Smooth muscle cell of the brain vasculature (primary cell): ENCODE results near the gene KDM3A.

Experiments used
- DNase-seq: peaks from one replicate; pipeline ENCODE4 v3.0.0-alpha.2; 2012; ENCODE audit warnings: low read depth, low spot score

The KDM3A gene

DNA sequence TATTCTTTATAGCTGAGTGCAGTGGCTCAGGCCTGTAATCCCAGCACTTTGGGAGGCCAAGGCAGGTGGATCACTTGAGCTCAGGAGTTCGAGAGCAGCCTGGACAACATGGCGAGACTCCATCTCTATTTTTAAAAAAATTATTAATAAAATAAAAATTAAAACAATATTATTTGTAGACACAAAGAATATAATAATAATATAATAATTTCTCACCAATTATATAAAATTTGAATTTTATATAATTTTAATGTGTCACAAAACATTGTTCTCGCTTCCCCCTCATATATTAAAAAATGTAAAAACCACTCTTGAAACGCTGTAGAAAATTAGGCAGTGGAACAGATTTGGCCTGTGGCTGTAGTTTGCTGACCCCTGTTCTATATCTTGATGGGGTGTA lies 5.6 kb upstream of the KDM3A start:
- no peak for DNase-seq

DNA sequence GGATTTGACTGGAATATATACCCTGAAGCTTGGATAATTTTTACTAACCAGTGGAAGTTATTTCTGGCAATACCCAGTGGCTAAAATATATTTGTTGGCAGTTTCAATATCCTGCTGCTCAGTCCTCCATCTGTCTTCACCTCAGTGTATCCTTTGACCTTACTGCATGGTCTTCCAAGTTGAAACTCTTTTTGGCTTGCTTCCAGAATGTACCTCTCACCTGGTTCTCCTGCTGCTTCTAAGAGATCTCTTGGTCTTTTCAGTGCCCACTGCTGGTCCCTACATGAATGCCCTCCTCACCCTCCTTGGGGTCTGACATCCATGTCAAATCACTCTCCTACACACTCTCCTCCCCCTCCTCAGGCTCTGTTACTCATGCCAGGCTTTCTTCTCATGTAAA lies 4.8 kb upstream of the KDM3A start:
- no peak for DNase-seq

DNA sequence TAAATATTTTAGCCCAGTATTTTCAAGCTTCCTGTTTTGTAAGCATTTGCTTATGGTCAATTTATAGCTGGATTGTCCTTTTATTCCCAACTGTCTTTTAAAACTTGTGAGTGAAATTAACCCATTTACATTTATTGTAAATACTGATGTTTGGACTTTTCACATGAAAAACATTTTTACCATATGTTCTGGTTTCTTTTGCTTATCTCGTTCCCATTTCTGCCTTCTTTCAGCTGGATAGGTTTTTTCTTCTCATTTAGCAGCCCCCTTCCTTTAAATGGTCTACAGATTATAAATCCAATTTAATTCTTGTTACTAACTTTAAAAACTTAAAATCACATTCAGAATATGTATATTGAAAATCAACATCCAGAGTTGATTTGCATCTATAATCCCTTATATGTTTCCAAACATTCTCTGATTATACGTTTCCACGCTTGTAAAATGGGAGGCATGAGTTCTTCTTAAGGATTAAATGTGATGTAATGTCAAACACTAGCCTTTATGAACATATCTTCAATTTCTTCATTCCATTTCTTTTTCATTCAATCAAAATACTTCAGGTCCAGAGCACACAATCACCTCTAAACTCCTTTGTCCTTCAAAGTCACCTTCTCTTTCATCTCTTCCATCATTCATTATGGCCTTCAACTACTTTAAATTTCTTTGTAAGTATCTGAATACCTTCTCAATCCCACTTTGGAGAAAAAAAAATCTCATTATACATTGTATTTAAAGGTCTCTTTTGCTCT lies 1.1 kb upstream of the KDM3A start:
- DNase-seq: no peak

DNA sequence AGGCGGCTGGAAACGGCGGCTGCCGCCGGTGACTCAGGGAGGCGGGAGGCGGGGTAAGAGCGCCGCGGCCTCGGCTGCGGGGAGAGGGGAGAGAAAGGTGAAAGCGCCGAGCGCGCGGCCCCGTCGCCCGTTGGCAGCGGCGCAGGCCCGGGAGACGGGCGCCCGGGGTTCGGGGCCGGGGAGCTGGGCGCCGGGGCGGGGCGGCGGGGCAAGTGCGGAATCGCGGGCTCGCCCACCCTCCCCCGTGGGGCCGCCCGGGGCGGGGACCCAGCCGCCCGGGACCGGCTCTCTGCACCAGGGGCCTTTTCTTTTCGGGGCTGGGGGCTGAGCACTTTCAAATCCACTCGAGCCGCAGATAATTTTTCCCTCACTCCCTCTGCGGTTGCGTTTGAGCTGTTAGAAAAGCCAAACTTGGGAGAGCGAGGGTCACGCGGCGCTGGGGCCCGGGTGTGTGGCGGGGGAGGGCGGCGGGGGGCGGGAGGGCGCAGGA lies 266 bp downstream of the KDM3A start:
- DNase-seq: no peak

DNA sequence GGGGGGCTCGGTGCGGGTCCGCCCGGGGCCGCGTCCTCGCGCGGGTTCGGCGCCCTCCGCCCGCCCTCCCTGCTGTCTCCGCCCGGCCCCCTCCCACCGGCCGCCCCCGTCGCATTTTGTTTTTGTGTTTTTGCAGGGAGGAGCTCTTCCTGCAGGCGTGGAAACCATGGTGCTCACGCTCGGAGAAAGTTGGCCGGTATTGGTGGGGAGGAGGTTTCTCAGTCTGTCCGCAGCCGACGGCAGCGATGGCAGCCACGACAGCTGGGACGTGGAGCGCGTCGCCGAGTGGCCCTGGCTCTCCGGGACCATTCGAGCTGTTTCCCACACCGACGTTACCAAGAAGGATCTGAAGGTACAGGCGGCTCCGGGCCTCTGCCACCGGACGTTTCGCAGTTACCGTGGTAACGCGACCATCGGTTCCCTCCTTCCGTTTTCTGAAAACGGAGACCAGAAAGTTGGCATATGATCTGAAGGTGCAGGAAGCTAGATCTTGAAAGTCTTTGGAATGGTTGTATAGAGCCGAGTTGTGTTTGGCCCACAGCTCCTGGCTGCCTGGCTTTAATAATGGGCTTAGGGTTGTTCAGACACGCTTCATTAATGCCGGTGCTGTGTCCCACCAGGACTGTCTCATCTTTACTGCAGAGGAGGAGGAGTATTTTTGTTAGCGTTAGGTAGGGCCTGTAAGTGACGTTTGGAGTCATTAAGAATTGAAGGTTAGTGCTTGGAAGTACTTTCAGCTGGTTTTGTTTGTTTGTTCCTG lies 891 bp downstream of the KDM3A start:
- no peak for DNase-seq

DNA sequence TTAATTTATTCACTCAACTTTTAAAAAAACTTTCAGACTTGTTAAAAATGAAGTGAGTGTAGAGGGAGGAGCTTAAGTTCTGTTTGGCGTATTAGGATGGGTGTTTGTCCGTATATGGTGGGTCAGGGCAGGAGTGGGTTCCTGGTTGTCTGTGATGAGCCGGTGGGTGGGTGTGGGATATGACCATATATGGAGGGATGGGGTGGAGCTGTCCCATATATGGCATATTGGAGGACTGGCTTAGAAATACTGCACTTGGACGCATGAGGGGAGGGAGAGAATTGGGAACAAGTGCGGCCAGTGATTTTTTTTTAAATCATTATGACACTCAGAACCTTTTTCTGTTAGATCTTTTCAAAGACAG lies 1.5 kb downstream of the KDM3A start:
- peak; percentile 59 for DNase-seq

DNA sequence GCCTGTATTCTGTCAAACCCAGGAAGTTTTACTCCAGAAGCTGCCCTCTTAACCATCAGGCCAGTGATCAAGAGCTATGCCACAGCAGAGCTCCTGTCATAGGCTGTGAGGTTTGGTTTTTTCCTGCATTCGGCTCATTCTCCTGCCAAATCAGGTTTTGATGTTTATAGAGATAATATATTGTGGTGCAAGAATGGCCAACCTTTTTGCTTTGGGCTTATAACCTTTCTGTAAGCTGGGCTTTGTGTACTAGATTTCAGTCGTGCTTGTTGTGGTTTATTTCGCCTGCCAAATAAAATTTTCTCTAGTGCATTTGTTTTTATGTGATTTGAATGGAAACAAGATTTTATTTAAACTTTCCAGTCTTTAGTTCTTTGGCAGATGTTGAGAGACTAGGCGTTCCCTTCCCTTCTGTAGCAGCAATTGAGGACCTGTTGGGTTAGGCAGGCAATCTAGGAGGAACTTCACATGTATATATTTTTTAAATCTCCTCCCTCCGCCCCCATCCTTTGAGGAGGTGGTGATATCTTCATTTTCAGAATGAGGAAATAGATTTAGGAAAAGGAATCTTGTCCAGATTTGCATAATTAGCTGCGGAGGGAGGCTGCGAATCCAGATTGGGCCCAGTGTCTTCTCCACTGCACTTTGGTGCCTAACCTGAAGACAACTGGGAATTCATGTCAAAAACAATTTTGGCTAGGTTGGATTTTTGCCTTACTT lies 2.6 kb downstream of the KDM3A start:
- DNase-seq: no peak

DNA sequence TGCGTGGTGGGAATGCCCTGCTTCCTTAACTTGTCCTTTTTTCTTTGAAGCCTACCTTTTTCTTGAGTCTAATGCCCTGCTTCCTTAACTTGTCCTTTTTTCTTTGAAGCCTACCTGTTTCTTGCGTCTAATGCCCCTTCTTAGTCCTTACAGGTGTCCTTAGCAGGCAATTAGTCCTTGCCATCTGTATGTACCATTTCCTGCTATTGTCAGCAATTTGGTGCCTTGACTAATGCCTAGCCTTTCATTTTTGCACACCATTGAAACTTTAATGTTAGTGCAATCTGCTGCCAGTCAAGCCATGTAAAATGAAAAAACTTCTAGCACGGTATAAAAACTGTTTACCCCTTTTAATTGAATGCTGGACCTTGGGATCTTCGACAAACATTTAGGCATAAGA lies 4.3 kb downstream of the KDM3A start:
- no peak for DNase-seq

DNA sequence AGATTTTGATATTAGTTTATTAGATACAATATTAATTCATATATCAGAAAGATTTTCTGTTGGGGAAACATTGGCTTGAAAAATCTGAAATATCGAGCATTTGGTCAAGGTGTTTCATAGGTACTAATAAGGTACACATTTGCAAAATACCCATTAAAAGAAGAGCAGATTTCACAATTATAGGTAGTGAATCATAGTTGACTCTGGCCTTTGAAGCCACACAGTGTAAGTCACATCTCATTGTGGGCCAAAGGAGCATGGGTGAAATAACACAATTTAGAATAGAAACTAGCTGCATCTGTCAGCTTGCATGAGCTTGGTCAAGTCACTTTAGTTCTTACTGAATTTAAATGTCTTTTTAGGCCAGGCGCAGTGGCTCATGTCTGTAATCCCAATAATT lies 4.9 kb downstream of the KDM3A start:
- no peak for DNase-seq

DNA sequence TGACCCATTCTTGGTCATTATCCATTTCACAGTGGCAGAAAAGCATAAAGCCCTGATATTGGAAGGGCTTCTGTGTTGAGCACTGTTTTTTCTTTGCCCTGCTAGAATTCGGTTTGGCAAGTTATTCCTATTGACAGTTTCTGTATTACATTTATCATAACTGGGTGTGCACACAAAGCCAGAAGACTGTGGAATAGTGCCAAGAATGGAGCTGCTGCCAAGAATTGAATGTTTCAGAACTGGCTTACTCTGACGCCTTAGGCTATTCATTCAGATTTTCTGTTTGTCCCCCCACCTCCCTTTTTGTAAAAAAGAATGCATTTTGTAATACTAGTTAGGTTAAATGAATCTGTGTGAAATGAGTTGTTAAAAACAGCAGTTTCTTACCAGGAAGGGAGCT lies 12.7 kb downstream of the KDM3A start:
- DNase-seq: no peak

DNA sequence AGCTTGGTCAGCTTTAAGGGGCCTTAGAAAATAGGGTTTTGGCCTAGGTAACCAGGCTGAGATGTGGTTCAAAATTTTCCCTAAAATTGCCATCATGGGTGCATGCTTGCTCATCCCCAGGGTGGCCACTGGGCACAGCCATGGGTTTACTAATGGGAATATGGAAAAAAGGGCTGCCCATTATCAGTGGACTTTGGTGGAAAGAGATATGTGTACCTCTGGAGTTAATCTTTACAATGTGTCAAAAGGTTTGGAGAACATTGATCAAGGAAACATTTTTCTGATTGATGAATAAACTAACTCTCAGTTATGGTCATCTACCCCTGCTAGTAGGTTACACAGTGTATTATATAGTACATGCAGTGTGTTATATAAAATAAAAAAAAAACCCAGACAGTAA lies 13.1 kb downstream of the KDM3A start:
- DNase-seq: no peak

DNA sequence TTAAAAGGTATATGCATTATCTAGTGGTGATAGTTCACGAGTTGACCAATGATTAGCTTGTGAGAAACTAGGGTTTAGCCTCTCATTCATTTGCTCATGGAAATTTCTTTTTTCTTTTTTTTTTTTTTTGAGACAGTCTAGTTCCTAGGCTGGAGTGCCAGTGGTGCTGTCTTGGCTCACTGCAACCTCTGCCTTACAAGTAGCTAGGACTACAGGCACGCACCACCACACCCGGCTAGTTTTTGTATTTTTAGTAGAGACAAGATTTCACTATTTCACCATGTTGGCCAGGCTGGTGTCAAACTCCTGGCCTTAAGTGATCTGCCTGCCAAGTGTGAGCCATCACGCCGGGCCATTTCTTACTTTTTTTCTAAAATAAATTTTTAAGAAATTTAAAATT lies 14.0 kb downstream of the KDM3A start:
- no peak for DNase-seq

DNA sequence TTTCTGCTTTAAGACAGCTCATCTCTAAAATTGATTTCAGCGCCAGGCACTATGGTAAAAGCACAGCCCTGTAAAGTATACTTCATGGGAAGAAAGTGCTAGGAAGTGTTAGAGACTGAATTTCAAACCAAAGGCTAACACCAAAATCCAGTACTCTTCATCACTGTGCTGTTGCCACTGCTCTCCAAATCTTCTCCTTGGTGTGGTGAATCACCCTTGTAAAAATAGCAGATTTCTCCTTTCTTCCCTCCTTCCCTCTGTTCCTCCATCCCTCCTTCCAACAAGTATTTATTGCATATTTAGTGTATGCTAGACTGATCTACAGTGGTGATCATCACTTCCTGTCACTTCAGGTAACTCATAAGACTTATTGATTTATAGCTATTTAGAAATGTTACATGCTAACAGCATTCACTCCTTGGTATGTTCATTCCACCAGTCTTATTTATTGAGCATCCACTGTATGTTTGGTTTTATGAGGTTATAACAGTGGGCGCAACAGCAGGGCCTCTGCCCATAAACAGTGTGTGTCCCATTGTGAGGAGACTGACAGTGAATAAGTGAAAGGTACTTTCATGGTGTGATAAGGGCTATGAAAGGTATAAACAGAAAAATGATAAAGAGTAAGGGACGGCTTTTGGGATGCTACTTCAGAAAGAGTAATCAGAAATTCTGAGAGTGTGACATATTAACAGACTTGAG lies 20.0 kb downstream of the KDM3A start:
- no peak for DNase-seq

DNA sequence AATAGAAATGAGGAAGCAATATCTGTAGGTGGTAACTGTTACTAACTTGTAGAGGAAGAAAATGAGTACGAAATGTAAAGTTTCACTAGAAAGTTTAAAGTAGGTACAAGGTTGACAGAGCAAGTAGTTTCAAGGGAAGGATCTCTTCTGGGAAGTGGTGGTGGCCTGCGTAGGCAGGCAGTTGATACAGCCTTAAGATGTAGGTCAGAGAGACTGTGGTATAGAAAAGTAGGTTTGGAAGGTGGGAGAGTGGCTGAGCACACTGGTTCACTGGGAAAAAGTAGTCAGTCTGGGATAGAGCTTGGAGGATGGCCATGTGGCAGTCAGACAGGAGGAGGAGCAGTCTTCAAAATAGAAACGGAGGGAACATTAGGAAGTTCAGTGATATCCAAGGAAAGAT lies 23.5 kb downstream of the KDM3A start:
- DNase-seq: no peak

DNA sequence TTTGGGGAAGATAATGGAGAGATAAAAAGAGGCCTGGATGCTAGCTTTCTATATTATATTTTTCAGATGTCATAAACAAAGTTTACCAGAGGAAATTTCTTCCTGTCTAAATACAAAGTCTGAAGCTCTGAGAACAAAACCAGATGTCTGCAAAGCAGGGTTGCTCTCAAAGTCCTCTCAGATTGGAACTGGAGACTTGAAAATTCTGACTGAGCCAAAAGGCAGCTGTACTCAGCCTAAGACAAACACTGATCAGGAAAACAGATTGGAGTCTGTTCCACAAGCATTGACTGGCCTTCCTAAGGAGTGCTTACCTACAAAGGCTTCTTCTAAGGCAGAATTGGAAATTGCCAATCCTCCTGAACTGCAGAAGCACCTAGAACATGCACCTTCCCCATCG lies 25.1 kb downstream of the KDM3A start:
- no peak for DNase-seq

DNA sequence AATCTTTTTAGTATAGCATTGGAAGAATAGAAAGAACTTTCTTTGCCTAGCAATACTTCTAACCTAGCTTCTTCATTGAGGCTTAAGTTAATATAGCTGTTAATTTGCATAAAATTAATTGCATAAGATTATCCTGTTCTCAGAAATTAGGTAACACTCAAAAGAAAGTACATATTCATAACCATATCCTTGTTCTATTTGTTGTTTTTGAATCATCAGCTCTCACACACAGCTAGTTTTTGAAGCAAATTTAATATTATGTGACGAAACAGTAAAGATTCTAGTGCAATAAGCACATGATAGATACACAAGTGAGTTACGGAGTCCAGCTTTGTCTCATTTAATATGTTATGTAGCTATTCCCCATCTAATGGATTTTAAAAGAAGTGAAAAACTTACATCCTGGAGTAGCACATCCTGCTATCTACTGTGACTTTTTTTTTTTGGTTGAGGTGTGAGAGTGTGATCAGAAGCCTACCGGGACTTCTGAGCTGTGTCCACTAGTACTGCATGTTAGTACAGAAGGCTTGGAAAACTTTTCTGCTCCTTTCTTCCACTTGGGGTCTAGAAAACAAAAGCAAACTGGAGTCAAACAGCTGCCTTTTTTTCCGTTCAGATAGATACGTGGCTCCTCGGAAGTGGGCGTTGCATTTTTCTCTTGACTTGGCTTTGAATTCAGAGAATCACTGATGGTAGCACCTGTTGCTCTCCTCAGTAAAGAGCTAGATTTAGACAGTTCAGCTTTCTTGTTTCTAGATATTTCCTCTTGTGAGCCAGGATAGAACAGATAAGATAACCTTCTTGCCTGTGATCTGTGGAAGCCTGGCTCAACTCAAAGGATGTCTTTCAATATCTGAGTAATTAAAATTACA lies 27.2 kb downstream of the KDM3A start:
- no peak for DNase-seq

DNA sequence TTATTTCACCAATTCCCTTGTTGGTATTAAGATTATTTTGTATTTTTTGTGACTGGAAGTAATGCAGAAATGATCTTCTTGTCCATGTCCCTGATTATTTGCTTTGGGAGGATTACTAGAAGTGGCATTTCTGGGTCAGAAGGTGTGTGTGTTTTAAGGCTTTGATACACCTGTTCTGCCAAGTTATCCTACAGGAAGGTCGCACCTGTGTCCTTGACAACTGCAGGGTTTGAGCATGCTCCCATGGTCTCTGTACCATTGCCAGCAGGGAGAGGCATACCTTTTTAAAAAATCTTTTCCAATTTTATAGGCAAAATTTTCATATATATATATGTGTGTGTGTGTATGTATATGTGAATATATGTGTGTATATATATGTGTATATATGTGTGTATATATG lies 29.7 kb downstream of the KDM3A start:
- DNase-seq: no peak

DNA sequence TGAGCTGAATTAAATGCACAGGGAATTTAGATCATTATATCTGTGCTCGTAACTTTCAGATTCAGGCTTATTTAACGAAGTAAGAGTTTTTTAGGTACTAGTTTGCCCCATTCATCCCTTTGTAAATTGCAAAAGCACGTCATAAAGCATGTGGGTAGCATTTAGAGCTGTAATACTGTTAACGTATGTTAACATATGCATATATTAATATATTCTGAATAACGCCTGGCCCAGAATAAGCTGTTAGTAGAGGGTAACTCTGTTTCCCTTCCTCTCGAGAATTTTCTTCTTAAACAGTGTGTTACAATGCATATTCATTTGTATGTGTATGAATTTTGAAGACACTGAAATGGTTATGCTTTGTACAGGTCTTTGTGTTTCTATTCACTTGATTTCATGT lies 30.5 kb downstream of the KDM3A start:
- no peak for DNase-seq

DNA sequence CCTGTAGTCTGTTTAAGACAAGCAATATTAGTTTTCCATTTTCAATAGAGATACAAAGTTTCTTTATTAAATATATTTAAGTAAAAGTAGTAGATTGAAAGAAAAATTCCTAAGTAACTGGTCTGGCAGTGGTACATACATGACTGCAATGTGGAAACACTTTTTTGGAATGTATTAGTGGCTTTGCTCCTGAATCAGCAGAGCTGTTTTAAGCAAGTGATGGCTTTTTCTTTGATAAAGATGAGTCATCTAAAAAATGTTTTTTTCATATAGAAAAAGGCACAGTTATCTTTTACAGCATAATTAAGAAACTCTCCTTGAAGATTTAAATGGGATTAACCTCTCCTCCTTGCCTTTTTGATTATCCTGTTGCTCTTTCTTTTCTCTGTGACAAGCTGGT lies 34.9 kb downstream of the KDM3A start:
- DNase-seq: no peak

DNA sequence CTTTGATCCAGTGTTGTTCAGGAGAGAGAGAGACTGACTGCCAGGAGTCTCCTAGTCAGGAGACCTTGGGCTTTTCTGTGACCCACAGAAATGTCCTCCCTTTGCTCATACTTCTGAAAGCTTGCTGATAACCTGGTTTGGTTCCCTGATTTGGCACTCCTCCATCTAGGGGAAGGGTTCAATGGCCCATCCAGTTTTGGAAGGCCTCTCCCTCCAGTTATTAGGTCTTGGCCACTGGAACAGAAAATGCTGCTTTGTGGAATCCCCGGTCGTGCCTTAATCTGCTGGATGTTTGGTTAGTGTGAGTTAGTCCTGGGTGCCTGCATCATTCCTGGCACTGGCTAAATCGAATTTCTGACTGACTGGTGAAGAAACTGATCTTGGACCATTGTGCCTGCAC lies 35.7 kb downstream of the KDM3A start:
- no peak for DNase-seq

DNA sequence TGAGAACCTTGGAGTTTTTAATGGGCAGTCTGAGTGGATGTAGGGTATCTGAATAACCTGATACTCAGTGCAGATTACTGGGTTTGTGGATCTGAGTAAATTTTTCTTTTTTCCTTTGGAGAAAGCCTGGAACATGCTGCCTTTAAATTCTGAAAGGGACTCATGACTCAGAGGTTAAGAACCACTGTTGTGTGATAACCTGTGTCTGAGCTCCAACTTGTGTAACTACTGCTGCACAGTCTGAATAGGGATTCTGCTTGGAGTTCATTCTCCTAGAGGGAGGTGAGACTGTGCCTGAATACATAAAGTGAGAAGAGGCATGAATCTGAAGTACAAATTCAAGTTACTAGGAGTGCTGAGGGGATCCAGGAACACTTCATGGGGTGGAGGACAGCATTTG lies 36.2 kb downstream of the KDM3A start:
- no peak for DNase-seq
